Activated naive CD8-positive, alpha-beta T cell treated with anti-CD3 and anti-CD28 coated beads, Interleukin-2, amount 50 U/mL, for 24 hours (primary cell): ENCODE measurements around the gene LYZL4.

ENCODE experiments used
- ATAC-seq: fragments of 150-1000 bp; cut with Tn5 transposase; one replicate; pipeline ENCODE4 v1.10.0; 2021
- DNase-seq: peaks from one replicate; pipeline ENCODE4 v3.0.0; 2021
- H3K27ac Mint-ChIP-seq: one replicate; pipeline ENCODE4 v1.8.0; 2021; ENCODE audit warnings: mild to moderate bottlenecking, mixed read lengths
- H3K27me3 Mint-ChIP-seq: one replicate; pipeline ENCODE4 v1.8.0; 2021; ENCODE audit warnings: mixed read lengths
- H3K36me3 Mint-ChIP-seq: one replicate; pipeline ENCODE4 v1.8.0; 2021; ENCODE audit warnings: low read depth, mixed read lengths
- H3K4me1 Mint-ChIP-seq: one replicate; pipeline ENCODE4 v1.8.0; 2021; ENCODE audit warnings: mixed read lengths
- H3K4me3 Mint-ChIP-seq: one replicate; pipeline ENCODE4 v1.8.0; 2021; ENCODE audit warnings: mild to moderate bottlenecking, moderate library complexity, mixed read lengths
- H3K9me3 Mint-ChIP-seq: one replicate; pipeline ENCODE4 v1.8.0; 2021; ENCODE audit warnings: mixed read lengths

The LYZL4 gene

GRCh38 chr3:42408156-42408555, 2.3 kb downstream of the LYZL4 start:
- Mint-ChIP-seq H3K9me3 (no peaks in the 10 kb centered on the region), H3K4me1 (peaks cover 9% of the 10 kb centered on the region), H3K27ac (no peak overlapping the region), H3K4me3 (no peak overlapping the region), H3K36me3 (no peaks in the 10 kb centered on the region), H3K27me3 (no peaks in the 10 kb centered on the region)
- ATAC-seq (no peak), DNase-seq (no peak)

GRCh38 chr3:42406727-42407450, 3.5 kb downstream of the LYZL4 start:
- Mint-ChIP-seq H3K9me3 (no peaks in the 10 kb centered on the region), H3K27me3 (no peaks in the 10 kb centered on the region), H3K36me3 (no peaks in the 10 kb centered on the region)

GRCh38 chr3:42405857-42406256, 4.6 kb downstream of the LYZL4 start:
- Mint-ChIP-seq H3K36me3 (no peaks in the 10 kb centered on the region), H3K4me3 (no peak overlapping the region), H3K27ac (no peak overlapping the region), H3K4me1 (peaks cover 11% of the 10 kb centered on the region), H3K27me3 (no peaks in the 10 kb centered on the region), H3K9me3 (no peaks in the 10 kb centered on the region)
- DNase-seq (no peak), ATAC-seq (no peak)

More at GRCh38 chr3:42406727-42407450, 3.5 kb downstream of the LYZL4 start:
- Mint-ChIP-seq H3K4me1 (peaks cover 9% of the 10 kb centered on the region), H3K27ac (no peak overlapping the region), H3K4me3 (no peak overlapping the region)
- DNase-seq (no peak), ATAC-seq (no peak)

GRCh38 chr3:42403737-42404136, 6.7 kb downstream of the LYZL4 start:
- DNase-seq (peak; percentile 10), ATAC-seq (no peak)
- no peak overlapping the region for H3K4me3 Mint-ChIP-seq

GRCh38 chr3:42402394-42403096, 7.9 kb downstream of the LYZL4 start:
- Mint-ChIP-seq H3K9me3 (no peaks in the 10 kb centered on the region), H3K27me3 (no peaks in the 10 kb centered on the region), H3K36me3 (no peaks in the 10 kb centered on the region), H3K27ac (no peak overlapping the region), H3K4me3 (no peak overlapping the region), H3K4me1 (peaks cover 10% of the 10 kb centered on the region)
- DNase-seq (no peak), ATAC-seq (no peak)

More at GRCh38 chr3:42403737-42404136, 6.7 kb downstream of the LYZL4 start:
- H3K9me3 Mint-ChIP-seq = no peaks in the 10 kb centered on the region
- H3K27ac Mint-ChIP-seq = peak overlapping the region; percentile 25
- H3K4me1 Mint-ChIP-seq = peaks cover 13% of the 10 kb centered on the region
- H3K27me3 Mint-ChIP-seq = no peaks in the 10 kb centered on the region
- H3K36me3 Mint-ChIP-seq = no peaks in the 10 kb centered on the region

GRCh38 chr3:42398080-42398479, 12.3 kb downstream of the LYZL4 start:
- H3K36me3 Mint-ChIP-seq = no peaks in the 10 kb centered on the region
- H3K9me3 Mint-ChIP-seq = no peaks in the 10 kb centered on the region
- H3K4me1 Mint-ChIP-seq = peaks cover 17% of the 10 kb centered on the region
- no peaks in the 10 kb centered on the region for H3K27me3 Mint-ChIP-seq
- H3K4me3 Mint-ChIP-seq = no peak overlapping the region
- H3K27ac Mint-ChIP-seq = no peak overlapping the region
- ATAC-seq (no peak), DNase-seq (no peak)

GRCh38 chr3:42397644-42398043, 12.8 kb downstream of the LYZL4 start:
- H3K36me3 Mint-ChIP-seq = no peaks in the 10 kb centered on the region
- H3K4me3 Mint-ChIP-seq = no peak overlapping the region
- no peaks in the 10 kb centered on the region for H3K27me3 Mint-ChIP-seq
- no peak overlapping the region for H3K27ac Mint-ChIP-seq
- ATAC-seq (no peak), DNase-seq (no peak)
- no peaks in the 10 kb centered on the region for H3K9me3 Mint-ChIP-seq
- peaks cover 17% of the 10 kb centered on the region for H3K4me1 Mint-ChIP-seq

- H3K4me1 Mint-ChIP-seq = peaks cover 19% of the 10 kb centered on the region
- ATAC-seq = no peak
- H3K4me3 Mint-ChIP-seq = no peak overlapping the region
These were observed 15.7 kb downstream of the LYZL4 start for GRCh38 chr3:42394579-42395288.

GRCh38 chr3:42387802-42388651, 22.4 kb downstream of the LYZL4 start:
- ATAC-seq = peak; percentile 95
- Mint-ChIP-seq H3K4me3 (peak overlapping the region; percentile 62), H3K36me3 (no peaks in the 10 kb centered on the region), H3K27me3 (no peaks in the 10 kb centered on the region), H3K9me3 (no peaks in the 10 kb centered on the region), H3K27ac (peak overlapping the region; percentile 77), H3K4me1 (peaks cover 32% of the 10 kb centered on the region)
- DNase-seq = peak; percentile 23

More at GRCh38 chr3:42394579-42395288, 15.7 kb downstream of the LYZL4 start:
- Mint-ChIP-seq H3K27me3 (no peaks in the 10 kb centered on the region), H3K27ac (no peak overlapping the region), H3K36me3 (no peaks in the 10 kb centered on the region), H3K9me3 (no peaks in the 10 kb centered on the region)
- DNase-seq = no peak

- peaks cover 4% of the 10 kb centered on the region for H3K4me1 Mint-ChIP-seq
- H3K4me3 Mint-ChIP-seq = no peak overlapping the region
- DNase-seq (no peak), ATAC-seq (no peak)
- H3K27ac Mint-ChIP-seq = no peak overlapping the region
- H3K27me3 Mint-ChIP-seq = no peaks in the 10 kb centered on the region
- no peaks in the 10 kb centered on the region for H3K36me3 Mint-ChIP-seq
- no peaks in the 10 kb centered on the region for H3K9me3 Mint-ChIP-seq
These were observed 28.8 kb downstream of the LYZL4 start for GRCh38 chr3:42381551-42382082.

- H3K4me3 Mint-ChIP-seq = no peak overlapping the region
- peaks cover 4% of the 10 kb centered on the region for H3K27me3 Mint-ChIP-seq
These were observed 32.7 kb downstream of the LYZL4 start for GRCh38 chr3:42377681-42378080.

GRCh38 chr3:42376344-42376798, 34.0 kb downstream of the LYZL4 start:
- Mint-ChIP-seq H3K27ac (no peak overlapping the region), H3K4me1 (peaks cover 13% of the 10 kb centered on the region), H3K4me3 (no peak overlapping the region), H3K9me3 (no peaks in the 10 kb centered on the region), H3K36me3 (no peaks in the 10 kb centered on the region), H3K27me3 (peaks cover 4% of the 10 kb centered on the region)
- ATAC-seq (peak; percentile 90), DNase-seq (peak; percentile 71)

More at GRCh38 chr3:42377681-42378080, 32.7 kb downstream of the LYZL4 start:
- no peaks in the 10 kb centered on the region for H3K9me3 Mint-ChIP-seq
- no peak for DNase-seq
- no peaks in the 10 kb centered on the region for H3K36me3 Mint-ChIP-seq
- no peak overlapping the region for H3K27ac Mint-ChIP-seq
- peaks cover 11% of the 10 kb centered on the region for H3K4me1 Mint-ChIP-seq
- ATAC-seq = no peak

GRCh38 chr3:42375121-42375800, 35.1 kb downstream of the LYZL4 start:
- ATAC-seq (no peak), DNase-seq (no peak)
- H3K27ac Mint-ChIP-seq = no peak overlapping the region
- H3K4me3 Mint-ChIP-seq = no peak overlapping the region
- peaks cover 13% of the 10 kb centered on the region for H3K4me1 Mint-ChIP-seq
- peaks cover 8% of the 10 kb centered on the region for H3K9me3 Mint-ChIP-seq
- peaks cover 4% of the 10 kb centered on the region for H3K27me3 Mint-ChIP-seq
- H3K36me3 Mint-ChIP-seq = no peaks in the 10 kb centered on the region
